SK-N-SH (cell line): ENCODE data around the gene NFIX. TPM values are rescaled to one million over a fixed set of nuclear protein-coding genes. Genes with fewer than 3 reads are reported as not detected.
A peak's percentile ranks its signal among the peaks of the same experiment; 100 is the strongest.

Experiments used
- CTCF ChIA-PET: fragments of 300-600, 350-600 bp; formaldehyde crosslinking; extraction: SDS; loops from one replicate; lab custom pipeline; 2021; lab: Yijun Ruan, JAX
- POLR2A ChIA-PET: fragments of 350-600 bp; sonication (Branson Sonifier 250); formaldehyde crosslinking; extraction: SDS; loops from one replicate; lab custom pipeline; 2020; ENCODE audit warnings: antibody characterized with exemption, inconsistent platforms; lab: Yijun Ruan, JAX
- DNase-seq: peaks from one replicate; pipeline ENCODE4 v3.0.0; 2012
- H2AFZ ChIP-seq: fragments of 200-600 bp; sonication (generic); 2 replicates; pipeline ENCODE4 v1.8.1; 2016; ENCODE audit warnings: antibody characterized with exemption, mild to moderate bottlenecking, low read depth
- H3F3A ChIP-seq: fragments of 200-600 bp; sonication (generic); replicated peaks from 2 replicates; pipeline ENCODE3; 2016; ENCODE audit warnings: antibody characterized with exemption, mild to moderate bottlenecking; ENCODE audit not compliant: insufficient read depth
- H3K27ac ChIP-seq, 2 experiments: fragments of 200-500 bp in 1 of 2; fragments of 200-600 bp in 1 of 2; sonication (Bioruptor generic) in 1 of 2; sonication (generic), shearing (Covaris generic) in 1 of 2; 2 replicates each; pipeline versions ENCODE4 v1.5.1 to v1.6.1; 2014 to 2016; ENCODE audit warnings: low read depth in 2 of 2, inconsistent platforms in 1 of 2, low read length in 1 of 2, mild to moderate bottlenecking in 1 of 2, mixed read lengths in 1 of 2
- H3K27me3 ChIP-seq: fragments of 200-600 bp; sonication (generic), shearing (Covaris generic); 2 replicates; pipeline ENCODE4 v1.6.1; 2016; ENCODE audit warnings: mixed run types; ENCODE audit not compliant: insufficient read depth
- H3K36me3 ChIP-seq, 2 experiments: fragments of 200-500 bp in 1 of 2; fragments of 200-600 bp in 1 of 2; sonication (Bioruptor generic) in 1 of 2; sonication (generic) in 1 of 2; replicated peaks in 1 of 2; 2 replicates each; pipeline versions ENCODE3 to v1.5.1; 2014 to 2016; ENCODE audit warnings: low read length in 1 of 2, mild to moderate bottlenecking in 1 of 2; ENCODE audit not compliant: insufficient read depth in 2 of 2, control insufficient read depth in 1 of 2
- H3K4me1 ChIP-seq, 2 experiments: fragments of 200-500 bp in 1 of 2; fragments of 200-600 bp in 1 of 2; sonication (Bioruptor generic) in 1 of 2; sonication (generic), shearing (Covaris generic) in 1 of 2; 2 replicates each; pipeline versions ENCODE4 v1.5.1 to v1.6.1; 2014 to 2016; ENCODE audit warnings: low read depth in 1 of 2, low read length in 1 of 2, mixed run types in 1 of 2; ENCODE audit not compliant: insufficient read depth in 2 of 2, control insufficient read depth in 1 of 2
- H3K4me2 ChIP-seq: fragments of 200-600 bp; sonication (generic), shearing (Covaris generic); 2 replicates; pipeline ENCODE4 v1.6.1; 2017; ENCODE audit warnings: mixed run types
- H3K4me3 ChIP-seq, 2 experiments: fragments of 200-500 bp in 1 of 2; fragments of 200-600 bp in 1 of 2; sonication (Bioruptor generic) in 1 of 2; sonication (generic), shearing (Covaris generic) in 1 of 2; 2 replicates each; pipeline versions ENCODE4 v1.5.1 to v1.8.1; 2014 to 2016; ENCODE audit warnings: low read depth in 2 of 2, inconsistent platforms in 1 of 2, low read length in 1 of 2, mild to moderate bottlenecking in 1 of 2, mixed read lengths in 1 of 2, moderate library complexity in 1 of 2
- H3K79me2 ChIP-seq: fragments of 200-600 bp; sonication (generic); 2 replicates; pipeline ENCODE4 v1.8.1; 2017; ENCODE audit warnings: mild to moderate bottlenecking; ENCODE audit not compliant: insufficient read depth
- H3K9ac ChIP-seq: fragments of 200-600 bp; sonication (generic); 2 replicates; pipeline ENCODE4 v1.6.1; 2017; ENCODE audit warnings: mixed run types
- H3K9me2 ChIP-seq: fragments of 200-600 bp; sonication (generic); 2 replicates; pipeline ENCODE4 v1.6.1; 2017; ENCODE audit warnings: mixed run types
- H3K9me3 ChIP-seq: fragments of 200-600 bp; sonication (generic); 2 replicates; pipeline ENCODE4 v1.6.1; 2017; ENCODE audit warnings: mixed run types, mild to moderate bottlenecking, moderate library complexity
- H4K20me1 ChIP-seq: fragments of 200-600 bp; sonication (generic); 2 replicates; pipeline ENCODE4 v1.6.1; 2017; ENCODE audit warnings: mild to moderate bottlenecking, mixed run types; ENCODE audit not compliant: insufficient read depth
- CHD2 ChIP-seq: fragments of 150-350 bp; IDR thresholded peaks from 2 replicates; pipeline ENCODE4 v1.6.1; 2018; ENCODE audit warnings: low read length; ENCODE audit not compliant: partially characterized antibody
- EZH2phosphoT487 ChIP-seq: fragments of 200-600 bp; sonication (generic); IDR thresholded peaks from 2 replicates; pipeline ENCODE4 v1.6.1; 2017; ENCODE audit warnings: low read depth, mixed run types, mild to moderate bottlenecking, antibody characterized with exemption, moderate library complexity, borderline replicate concordance
- IRF3 ChIP-seq: fragments of 150-350 bp; IDR thresholded peaks from 2 replicates; pipeline ENCODE4 v1.6.1; 2016; ENCODE audit warnings: mild to moderate bottlenecking, low read depth, low read length
- JUND ChIP-seq: IDR thresholded peaks from 2 replicates; pipeline ENCODE4 v1.4.0; 2012
- MAX ChIP-seq: IDR thresholded peaks from 2 replicates; pipeline ENCODE4 v1.4.0; 2012; ENCODE audit warnings: low read depth
- MEF2A ChIP-seq: IDR thresholded peaks from 2 replicates; pipeline ENCODE4 v1.4.0; 2012; ENCODE audit warnings: low read depth, borderline replicate concordance
- NFIC ChIP-seq: IDR thresholded peaks from 2 replicates; pipeline ENCODE4 v1.4.0; 2012; ENCODE audit warnings: borderline replicate concordance
- NRF1 ChIP-seq: IDR thresholded peaks from 2 replicates; pipeline ENCODE4 v1.6.1; 2012; ENCODE audit warnings: low read depth, mild to moderate bottlenecking, low read length
- PBX3 ChIP-seq: IDR thresholded peaks from 2 replicates; pipeline ENCODE4; 2012
- POLR2AphosphoS5 ChIP-seq: IDR thresholded peaks from 2 replicates; pipeline ENCODE4 v1.6.1; 2012; ENCODE audit warnings: low read depth, low read length
- RCOR1 ChIP-seq: fragments of 150-350 bp; IDR thresholded peaks from 2 replicates; pipeline ENCODE4 v1.6.1; 2017; ENCODE audit warnings: antibody characterized with exemption, low read length
- RFX5 ChIP-seq: IDR thresholded peaks from 2 replicates; pipeline ENCODE4 v1.6.1; 2012; ENCODE audit warnings: mild to moderate bottlenecking, improper control_type of control experiment, low read length
- RXRA ChIP-seq: IDR thresholded peaks from 2 replicates; pipeline ENCODE4 v1.4.0; 2012; ENCODE audit warnings: low read depth, mild to moderate bottlenecking, borderline replicate concordance
- SIN3A ChIP-seq: IDR thresholded peaks from 2 replicates; pipeline ENCODE4 v1.6.1; 2012; ENCODE audit warnings: low read depth, mild to moderate bottlenecking, low read length, moderate library complexity, borderline replicate concordance
- SMC3 ChIP-seq: IDR thresholded peaks from 2 replicates; pipeline ENCODE4 v1.6.1; 2012; ENCODE audit warnings: low read depth, low read length, improper control_type of control experiment
- TAF1 ChIP-seq: IDR thresholded peaks from 2 replicates; pipeline ENCODE4 v1.6.1; 2012; ENCODE audit warnings: low read depth, mild to moderate bottlenecking, low read length, moderate library complexity, borderline replicate concordance
- TCF12 ChIP-seq: IDR thresholded peaks from 2 replicates; pipeline ENCODE4 v1.4.0; 2012
- TEAD4 ChIP-seq: IDR thresholded peaks from 2 replicates; pipeline ENCODE4 v1.4.0; 2012; ENCODE audit warnings: mild to moderate bottlenecking, borderline replicate concordance; ENCODE audit not compliant: insufficient read depth
- YY1 ChIP-seq: IDR thresholded peaks from 2 replicates; pipeline ENCODE4 v1.4.0; 2012; ENCODE audit warnings: low read depth, mild to moderate bottlenecking
- WGBS: methylation state at CpG from one replicate; pipeline ENCODE4 v1.1.6; 2017; ENCODE audit warnings: low lambda C conversion rate; 5-methylcytosine and 5-hydroxymethylcytosine counted together
- polyA plus RNA-seq, 3 experiments: library from polyadenylated mRNA; depleted of rRNA; stranded (reverse); fragments of >200 nt; gene quantifications; 2 replicates each; pipeline ENCODE4 v1.2.3, GENCODE V29; 2012

NFIX gene
- polyA plus RNA-seq, 1 of the 3 experiments (the other 2 are of a cell fraction) = 14.8 TPM

- no peak for DNase-seq
- Histone ChIP-seq H2AFZ (no peak overlapping the region), H4K20me1 (no peaks in the 10 kb centered on the region), H3K9me2 (no peaks in the 10 kb centered on the region), H3K36me3 (peaks cover 0 to 15% of the 10 kb centered on the region in 2 experiments), H3K4me2 (peak overlapping the region; percentile 80), H3K9me3 (no peaks in the 10 kb centered on the region), H3K79me2 (peaks cover 53% of the 10 kb centered on the region), H3F3A (peaks cover 8% of the 10 kb centered on the region), H3K4me1 (peaks cover 25 to 52% of the 10 kb centered on the region in 2 experiments), H3K4me3 (peak overlapping the region; percentile 36 to 67), H3K9ac (peak overlapping the region; percentile 72; the same call in 1 of the 2 replicates), H3K27me3 (no peaks in the 10 kb centered on the region), H3K27ac (peak overlapping the region in 1 of 2 experiments; percentile 91; a peak in 3 of 4 replicates)
- TF ChIP-seq RXRA (no peak), NFIC (no peak), EZH2phosphoT487 (no peak), YY1 (no peak), PBX3 (no peak), SIN3A (no peak), RFX5 (no peak), MEF2A (no peak), MAX (no peak), RCOR1 (no peak), CHD2 (no peak), TCF12 (no peak), NRF1 (no peak), IRF3 (no peak), JUND (no peak), SMC3 (no peak), TAF1 (no peak), POLR2AphosphoS5 (no peak), TEAD4 (no peak)
- CTCF ChIA-PET = interaction anchor here (1.2 to 4.7 kb wide), 4 partner anchors 9 to 45 kb away, joined by 3 to 43 read pairs (median 7); no protein-coding TSS in a partner anchor
- POLR2A ChIA-PET = interaction anchor here (1.4 kb wide), 1 partner anchor 31 kb away, joined by 4 read pairs; no protein-coding TSS in a partner anchor
- WGBS = 56% methylated on average over 37 of the region's 37 CpGs
These were observed 29.1 kb downstream of the NFIX start for GRCh38 chr19:13024126-13024950.
